IPS DF 4.7 (cell line): Measurements from ENCODE around the gene NPAS4.
A peak's percentile ranks its signal among the peaks of the same experiment; 100 is the strongest.
"Not testable (repeated sequence)": the region's sequence is repeated elsewhere in the genome, so short reads cannot be mapped to it uniquely, and the experiment has no call there.

Experiments
- DNase-seq: peaks from one replicate; pipeline ENCODE4 v3.0.0-alpha.2; 2013; ENCODE audit warnings: low spot score; ENCODE audit errors: extremely low read depth

Gene NPAS4

DNA sequence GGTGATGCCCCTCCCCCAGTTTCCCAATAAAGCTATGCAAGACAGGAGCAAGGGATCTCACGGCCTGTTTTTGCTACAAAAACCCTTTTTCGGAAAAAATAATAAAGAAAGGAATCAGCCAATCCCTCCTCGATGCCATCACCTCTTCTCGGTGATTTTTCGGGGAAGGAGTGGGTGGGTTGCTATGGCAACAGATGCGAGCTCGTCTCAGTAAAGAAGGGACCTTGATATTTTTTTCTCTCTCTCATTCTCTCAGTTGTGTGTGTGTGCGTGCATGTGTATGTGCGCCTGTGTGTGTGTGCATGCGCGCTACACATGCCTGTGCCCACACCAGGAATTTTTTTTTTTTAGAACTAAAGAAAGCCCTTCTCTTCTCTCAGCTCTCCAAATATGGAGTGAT lies 3.8 kb upstream of the NPAS4 start:
- DNase-seq: no peak

DNA sequence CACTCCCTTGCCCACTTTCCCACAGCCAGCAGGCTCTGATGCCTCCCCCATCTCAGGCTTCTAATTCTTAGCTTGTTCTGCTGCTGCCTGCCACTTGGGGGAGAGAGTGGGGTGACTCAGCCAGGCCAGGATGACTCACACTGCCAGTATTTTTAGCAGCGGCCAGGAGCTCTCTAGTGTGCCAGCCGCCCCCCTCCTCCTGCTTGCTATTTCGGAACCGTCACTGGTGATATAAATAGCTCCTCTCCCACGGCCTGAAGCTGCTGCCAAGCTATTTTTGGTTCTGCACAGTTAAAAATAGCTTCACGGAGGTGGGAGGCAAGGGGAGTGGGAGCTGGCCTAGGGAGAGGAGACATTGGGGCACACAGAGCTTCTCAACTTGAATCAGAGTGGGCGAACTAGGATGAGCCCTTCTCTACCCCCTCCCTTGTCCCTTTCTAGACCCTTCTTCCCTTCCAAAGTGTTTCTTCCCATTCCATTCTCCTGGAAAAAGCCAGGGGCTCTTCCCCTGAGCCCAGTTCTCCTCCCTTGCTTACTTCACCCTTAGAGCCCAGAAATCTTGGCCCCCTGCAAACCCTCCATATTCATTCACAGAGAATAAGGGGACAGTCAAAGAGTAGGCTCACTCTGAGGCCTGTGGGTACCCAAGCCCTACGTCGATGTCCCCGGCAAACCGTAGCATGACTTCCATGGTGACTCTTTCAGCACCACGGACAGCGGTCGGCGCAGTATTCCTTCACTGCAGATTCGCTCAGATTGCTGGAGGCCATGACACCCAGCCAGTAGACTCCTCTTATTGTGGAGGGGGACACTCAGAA lies 2.5 kb upstream of the NPAS4 start:
- peak; percentile 53 for DNase-seq

DNA sequence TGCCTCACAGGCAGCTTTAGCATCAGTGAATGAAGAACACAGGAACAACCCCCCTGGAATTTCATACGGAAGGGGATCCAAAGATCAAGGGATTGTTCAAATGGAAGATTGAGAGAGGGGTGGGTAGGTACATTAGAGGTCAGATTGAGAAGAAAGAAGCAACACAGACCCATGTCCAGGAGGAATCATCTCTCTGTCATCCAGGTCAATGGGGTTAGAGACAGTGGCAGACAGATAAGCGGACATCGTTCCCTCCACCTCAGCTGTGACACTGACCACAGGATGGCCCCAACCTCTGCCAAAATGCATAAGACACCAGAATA lies 1.9 kb upstream of the NPAS4 start:
- DNase-seq: no peak

DNA sequence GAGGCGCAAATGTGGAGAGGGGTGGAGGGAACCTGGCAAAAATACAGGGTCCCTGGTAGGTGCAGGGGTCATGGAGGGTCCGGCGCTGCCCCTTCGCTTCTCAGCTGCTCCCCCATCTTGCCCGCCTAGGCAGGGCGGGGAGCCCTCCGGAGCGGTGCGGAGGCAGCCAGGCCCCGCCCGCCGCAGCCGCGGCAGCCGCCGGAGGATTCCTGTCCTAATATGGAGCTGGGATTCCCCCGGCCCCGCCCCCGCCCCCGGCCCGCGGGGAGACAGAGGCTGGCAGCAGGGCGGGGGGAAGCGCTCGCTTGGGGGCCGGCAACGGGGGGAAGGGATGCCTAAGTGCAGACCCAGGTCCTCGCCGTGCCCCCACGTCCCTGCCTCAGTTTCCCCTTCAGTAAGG lies 1.0 kb upstream of the NPAS4 start:
- DNase-seq: no peak

DNA sequence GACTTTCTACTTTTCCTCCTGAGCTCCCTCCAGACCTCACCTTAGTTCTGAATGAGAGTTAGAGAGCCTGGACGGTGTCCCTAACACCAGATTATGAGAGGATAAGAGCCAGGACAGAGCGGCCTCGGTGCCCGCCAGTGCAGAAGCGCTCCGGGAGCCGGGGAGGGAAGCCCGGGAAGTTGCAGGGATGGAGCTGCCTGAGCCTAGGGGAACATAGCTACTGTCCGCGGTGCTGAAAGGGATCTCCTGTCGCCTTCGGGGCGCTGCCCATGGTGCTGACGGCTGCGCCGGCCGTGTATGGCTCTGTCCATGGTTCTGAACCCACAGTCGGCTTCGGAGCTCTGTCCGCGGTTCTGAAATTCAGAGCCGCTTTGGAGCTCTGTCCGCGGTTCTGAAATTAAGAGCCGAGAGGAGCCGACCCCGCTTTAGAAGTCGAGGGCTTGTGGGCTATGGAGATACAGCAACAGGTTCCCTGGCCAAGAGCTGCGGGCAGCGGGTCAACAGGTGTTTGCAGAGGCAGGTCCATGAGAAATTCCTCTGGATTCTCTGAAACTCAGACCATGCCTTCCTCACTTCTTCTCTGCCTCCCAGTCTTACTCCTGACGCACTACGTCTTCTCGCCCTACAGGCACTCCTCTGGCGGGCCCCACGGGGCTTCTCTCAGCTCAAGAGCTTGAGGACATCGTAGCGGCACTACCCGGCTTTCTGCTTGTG lies 814 bp downstream of the NPAS4 start:
- DNase-seq: peak; percentile 62

DNA sequence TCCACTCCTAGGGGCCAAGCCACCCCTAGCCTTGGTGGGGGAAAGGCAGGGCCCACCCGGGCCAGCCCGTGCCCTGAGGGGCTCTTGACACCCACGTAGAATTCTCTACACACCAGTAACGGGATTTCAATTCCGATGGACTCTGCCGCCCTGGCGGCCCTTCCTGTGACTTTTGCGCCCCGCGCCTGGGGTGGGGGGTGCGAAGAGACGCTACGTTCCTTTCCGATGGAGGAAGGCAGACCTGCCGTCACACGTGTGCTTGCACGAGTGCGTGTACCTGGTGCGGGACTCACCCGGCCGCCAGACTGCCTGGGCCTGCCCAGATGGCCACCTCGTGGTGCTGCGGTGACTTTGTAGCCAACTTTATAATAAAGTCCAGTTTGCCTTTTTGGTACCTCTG lies 5.5 kb downstream of the NPAS4 start:
- no peak for DNase-seq

DNA sequence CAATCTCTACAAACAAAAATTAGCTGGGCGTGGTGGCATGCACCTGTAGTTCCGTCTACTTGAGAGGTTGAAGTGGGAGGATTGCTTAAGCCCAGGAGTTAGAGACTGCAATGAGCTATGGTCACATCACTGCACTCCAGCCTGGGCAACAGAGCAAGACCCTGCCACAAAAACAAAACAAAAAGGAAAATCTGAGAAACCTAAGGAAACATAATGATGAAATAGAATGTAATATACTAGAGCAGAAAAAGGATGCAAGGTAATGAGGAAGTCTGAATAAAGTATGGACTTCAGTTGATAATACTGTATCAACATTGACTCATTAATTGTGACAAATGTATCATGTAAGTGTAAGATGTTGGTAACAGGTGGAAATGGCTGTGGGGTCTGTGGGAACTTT lies 8.1 kb downstream of the NPAS4 start:
- DNase-seq: no peak

DNA sequence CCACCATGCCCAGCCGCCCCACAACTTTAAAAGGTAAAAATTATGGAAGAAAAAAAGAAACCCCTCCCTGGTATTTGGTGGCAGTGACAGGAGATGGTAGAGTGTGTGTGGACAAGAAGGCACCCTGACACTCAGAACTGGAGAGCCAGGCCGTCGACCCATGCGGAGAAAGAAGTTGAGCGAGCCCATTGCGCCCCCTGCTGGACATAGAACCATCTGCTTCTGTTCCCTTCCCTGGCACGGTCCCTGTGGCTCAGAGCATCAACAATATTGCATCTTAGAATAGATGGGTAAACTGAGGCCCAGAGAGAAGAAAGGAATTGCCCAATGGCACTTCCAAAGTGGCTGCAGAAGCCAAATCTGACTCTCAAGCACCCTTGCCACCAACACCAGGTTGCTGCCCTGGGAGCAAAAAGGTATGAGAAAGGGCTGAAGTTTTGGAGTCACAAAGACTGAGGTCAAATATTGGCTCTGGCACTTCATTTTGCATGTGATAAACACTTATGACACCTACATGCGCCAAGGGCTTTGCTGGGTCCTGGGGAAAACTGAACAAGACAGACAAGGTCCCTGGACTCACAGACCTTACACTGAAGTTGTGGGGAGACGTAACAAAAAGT lies 9.3 kb downstream of the NPAS4 start:
- no peak for DNase-seq

DNA sequence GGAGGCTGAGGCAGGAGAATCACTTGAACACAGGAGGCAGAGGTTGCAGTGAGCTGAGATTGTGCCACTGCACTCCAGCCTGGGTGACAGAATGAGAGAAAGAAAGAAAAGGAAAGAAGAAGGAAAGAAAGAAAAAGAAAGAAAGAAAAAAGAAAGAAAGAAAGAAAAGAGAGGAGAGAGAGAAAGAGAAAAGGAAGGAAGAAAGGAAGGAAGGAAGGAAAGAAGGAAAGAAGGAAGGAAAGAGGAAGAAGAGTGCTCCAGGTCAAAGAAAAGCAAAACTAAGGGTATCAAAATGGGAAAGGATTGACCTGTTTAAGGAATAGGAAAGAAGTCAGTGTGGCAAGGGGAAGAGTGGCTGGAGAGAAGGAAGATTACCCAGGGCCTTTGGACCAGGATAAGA lies 10.5 kb downstream of the NPAS4 start:
- DNase-seq: not testable (repeated sequence)

DNA sequence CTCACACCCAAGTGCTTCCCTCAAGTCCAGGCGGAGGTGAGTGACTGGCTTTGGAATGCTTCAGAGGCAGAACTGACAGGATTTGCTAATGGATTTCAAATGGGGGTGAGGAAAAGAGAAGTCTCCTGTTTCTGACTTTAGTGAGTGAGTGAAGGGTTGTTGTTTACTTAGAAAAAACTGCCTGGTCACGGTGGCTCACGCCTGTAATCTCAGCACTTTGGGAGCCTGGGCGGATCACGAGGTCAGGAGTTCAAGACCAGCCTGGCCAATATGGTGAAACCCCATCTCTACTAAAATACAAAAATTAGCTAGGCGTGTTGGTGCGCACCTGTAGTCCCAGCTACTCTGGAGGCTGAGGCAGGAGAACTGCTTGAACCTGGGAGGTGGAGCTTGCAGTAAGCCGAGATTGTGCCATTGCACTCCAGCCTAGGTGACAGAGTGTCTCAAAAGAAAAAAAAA lies 11.1 kb downstream of the NPAS4 start:
- not testable (repeated sequence) for DNase-seq

DNA sequence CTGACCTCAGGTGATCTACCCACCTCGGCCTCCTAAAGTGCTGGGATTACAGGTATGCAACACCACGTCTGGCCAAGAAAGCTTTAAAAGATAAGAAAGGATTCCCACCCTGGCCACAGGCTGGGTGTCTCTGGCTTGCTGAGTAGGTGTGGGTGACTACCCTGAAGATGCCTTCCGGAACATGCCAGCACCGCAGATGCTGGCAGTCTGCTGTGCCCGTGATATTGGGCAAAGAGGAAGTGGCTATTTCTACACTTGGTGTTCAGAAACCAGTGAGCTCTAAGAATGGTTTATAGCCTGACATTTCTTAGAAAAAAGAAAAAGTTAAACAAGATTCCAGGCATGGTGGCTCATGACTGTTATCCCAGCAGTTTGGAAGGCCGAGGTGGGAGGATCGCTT lies 11.8 kb downstream of the NPAS4 start:
- no peak for DNase-seq

DNA sequence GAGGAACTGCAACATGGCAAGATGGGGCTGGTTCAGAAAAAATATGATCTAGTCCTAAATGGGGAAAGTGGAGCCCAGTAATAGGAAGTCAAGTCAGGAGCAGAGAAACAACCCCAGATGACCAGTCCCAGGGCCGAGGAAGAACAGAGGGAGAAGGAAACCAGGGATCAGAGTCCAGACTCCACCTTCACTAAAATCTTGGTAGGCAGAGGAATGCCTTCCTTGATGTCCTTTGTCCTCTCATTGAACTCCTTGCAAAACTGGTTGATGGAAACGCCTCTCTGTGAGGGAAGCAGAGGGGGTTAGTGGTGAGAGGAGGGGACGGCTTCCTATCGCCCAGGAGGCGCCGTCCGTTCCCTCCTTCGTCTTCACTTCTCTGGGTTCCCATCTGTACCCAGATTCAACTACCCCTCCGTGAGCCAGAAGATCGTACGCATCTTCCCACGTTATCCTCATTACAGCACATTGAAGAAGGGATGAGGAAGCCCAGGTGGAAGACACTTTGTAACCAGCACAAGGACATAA lies 17.2 kb downstream of the NPAS4 start:
- no peak for DNase-seq

DNA sequence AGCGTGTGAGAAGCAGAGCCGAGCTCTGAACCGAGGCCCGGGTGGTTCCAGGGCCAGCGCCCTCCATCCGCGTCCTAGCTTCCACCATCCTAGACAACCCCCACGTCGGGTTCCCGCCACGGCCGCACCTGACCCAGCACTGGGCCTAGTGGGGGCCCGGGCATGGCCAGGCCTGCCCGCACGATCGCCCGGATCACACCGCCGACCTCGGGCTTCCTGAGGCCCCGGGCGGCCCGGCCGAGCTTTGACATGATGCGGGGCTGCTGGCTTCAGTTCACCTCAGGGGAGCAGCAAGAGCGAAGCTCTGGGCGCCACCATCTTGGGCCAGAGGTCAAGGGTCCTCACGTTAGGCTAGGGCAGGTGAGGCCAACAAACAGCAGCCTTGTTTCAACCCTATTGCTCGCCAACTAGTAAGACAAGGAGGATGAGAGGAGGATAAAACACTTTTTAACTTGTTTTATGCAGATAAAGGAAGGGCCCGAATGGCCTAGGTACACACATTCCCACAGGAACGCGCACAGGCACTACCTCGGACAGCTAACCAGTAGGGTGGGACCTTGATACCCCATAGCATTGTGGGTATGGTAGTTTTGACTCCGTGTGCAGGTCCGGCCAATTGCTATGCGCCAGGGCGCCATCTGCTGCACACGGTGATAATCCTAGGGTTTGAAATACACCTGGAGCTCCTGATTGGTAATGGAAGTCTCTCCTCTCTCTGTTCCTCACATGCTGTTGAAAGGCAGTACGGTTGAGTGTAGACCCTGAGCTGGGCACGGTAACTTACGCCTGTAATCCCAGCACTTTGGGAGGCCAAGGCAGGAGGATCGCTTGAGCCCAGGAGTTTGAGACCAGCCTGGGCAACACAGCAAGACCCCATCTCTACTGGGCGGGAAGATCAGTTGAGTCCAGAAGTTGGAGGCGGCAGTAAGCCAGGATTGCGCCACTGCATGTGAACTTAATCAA lies 17.9 kb downstream of the NPAS4 start, which contains the start of gene MRPL11:
Gene MRPL11 (minus strand): TSS at position 345 of the 963 bp plus-strand sequence. CDS start 94 bp downstream, at position 251.
- peak; percentile 96 for DNase-seq

DNA sequence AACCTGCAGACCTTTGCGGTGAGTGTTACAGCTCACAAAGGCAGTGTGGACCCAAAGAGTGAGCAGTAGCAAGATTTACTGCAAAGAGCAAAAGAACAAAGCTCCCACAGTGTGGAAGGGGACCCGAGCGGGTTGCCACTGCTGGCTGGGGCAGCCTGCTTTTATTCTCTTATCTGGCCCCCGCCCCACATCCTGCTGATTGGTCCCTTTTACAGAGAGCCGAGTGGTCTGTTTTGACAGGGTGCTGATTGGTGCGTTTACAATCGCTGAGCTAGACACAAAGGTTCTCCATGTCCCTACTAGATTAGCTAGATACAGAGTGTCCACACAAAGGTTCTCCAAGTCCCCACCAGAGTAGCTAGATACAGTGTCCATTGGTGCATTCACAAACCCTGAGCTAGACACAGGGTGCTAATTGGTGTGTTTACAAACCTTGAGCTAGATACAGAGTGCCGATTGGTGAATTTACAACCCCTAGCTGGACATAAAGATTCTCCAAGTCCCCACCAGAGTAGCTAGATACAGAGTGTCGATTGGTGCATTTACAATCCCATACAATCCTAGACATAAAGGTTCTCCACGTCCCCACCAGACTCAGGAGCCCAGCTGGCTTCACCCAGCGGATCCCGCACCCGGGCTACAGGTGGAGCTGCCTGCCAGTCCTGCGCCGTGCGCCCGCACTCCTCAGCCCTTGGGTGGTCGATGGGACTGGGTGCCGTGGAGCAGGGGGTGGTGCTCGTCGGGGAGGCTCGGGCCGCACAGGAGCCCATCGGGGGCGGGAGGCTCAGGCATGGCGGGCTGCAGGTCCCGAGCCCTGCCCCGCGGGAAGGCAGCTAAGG lies 19.5 kb downstream of the NPAS4 start:
- not testable (repeated sequence) for DNase-seq

DNA sequence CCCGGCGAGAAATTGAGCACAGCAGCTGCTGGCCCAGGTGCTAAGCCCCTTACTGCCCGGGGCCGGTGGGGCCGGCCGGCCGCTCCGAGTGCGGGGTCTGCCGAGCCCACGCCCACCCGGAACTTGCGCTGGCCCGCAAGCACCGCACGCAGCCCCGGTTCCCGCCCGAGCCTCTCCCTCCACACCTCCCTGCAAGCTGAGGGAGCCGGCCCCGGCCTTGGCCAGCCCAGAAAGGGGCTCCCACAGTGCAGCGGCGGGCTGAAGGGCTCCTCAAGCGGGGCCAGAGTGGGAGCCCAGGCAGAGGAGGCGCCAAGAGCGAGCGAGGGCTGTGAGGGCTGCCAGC lies 20.1 kb downstream of the NPAS4 start:
- DNase-seq: not testable (repeated sequence)

DNA sequence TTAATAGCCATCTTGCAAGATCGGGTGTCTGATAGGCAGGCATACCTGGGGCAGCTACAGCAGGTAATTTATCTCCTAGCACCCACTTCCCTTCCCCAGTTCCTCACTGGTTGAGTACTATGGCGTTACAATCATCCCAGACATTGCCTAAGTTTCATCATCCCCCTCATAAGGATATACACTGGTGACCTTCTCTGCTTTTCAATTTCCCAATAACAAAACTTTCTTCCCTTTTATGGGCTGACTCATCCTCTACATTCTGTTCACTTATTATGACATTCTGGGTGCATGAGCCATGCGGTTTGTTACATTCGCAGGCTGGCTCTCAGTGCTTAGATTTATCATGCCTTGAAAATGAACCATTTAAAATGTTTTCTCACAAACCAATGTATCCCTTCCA lies 22.8 kb downstream of the NPAS4 start:
- no peak for DNase-seq

DNA sequence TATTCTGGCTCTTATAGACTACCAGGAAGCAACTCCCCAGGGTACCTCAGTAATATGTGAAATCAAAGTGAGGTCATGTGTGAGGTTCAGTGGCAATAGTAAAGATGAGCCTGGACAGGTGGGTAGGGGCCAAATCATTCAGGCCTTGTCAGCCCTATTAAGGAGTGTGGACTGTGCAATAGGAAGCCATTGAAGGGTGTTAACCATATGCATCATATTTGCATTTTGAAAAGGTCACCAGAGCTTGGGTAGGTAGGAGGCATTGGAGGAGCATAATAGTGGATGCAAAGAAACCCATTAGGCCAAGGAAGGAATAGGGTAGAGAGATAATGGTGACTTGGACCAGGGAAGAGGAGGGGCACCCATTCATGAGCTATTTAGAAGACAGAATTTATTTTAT lies 26.2 kb downstream of the NPAS4 start:
- no peak for DNase-seq

DNA sequence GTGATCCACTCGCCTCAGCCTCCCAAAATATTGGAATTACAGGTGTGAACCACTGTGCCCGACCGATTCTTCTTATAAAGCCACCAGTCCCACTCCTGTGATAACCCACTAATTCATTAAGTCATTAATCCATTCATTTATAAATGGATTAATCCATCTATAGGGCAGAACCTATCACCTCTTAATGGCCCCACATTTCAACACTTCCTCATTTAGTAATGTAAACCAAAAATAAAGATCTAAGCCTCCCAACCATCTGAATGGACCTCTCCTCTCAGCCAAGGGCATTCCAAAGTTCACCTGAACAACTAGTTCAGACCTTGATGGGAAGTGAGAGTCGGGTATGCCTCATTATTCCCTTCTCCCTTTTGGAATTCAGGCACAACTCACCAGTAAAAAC lies 27.7 kb downstream of the NPAS4 start:
- no peak for DNase-seq

DNA sequence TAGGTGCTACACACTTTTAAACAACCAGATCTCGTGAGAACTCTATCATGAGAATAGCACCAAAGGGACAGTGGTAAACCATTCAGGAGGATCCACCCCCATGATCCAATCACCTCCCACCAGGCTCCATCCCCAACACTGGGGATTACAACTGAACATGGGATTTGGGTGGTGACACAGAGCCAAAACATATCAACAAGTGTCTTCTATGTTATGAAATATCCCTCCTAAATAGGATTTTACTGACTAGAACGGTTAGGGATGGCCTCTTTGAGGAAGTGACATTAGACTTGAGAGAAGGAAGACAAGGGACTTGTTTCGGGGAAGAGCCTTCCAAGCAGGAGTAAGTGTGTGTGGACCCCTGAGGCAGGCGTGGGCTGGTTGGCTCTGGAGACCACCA lies 29.7 kb downstream of the NPAS4 start:
- no peak for DNase-seq

DNA sequence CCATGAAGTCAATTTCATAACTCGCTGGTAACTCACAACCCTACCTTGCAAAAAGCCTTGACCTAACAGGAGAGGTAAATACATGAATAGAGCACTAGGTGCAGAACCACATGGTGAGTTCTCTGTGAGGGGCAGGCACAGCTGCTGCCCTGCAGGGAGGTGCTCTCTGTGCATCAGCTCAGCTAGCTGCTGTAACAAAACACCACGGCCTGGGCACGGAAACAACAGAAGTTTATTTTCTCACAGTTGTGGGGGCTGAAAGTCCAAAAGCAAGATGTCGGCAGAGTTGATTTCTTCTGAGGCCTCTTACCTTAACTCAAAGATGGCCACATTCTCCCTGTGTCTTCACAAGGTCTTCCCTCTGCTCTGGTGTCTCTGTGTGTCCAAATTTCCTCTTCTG lies 30.8 kb downstream of the NPAS4 start:
- no peak for DNase-seq
